HEK293 (cell line): ENCODE data around the gene CH25H.

Experiments used
- GFI1B ChIP-seq: fragments of 450-650 bp; formaldehyde crosslinking; IDR thresholded peaks from 2 replicates; pipeline ENCODE4 v1.5.1; 2016; ENCODE audit warnings: missing biosample characterization, missing genetic modification characterization
- GLI2 ChIP-seq: fragments of 450-650 bp; formaldehyde crosslinking; IDR thresholded peaks from 2 replicates; pipeline ENCODE4; 2017; ENCODE audit warnings: missing biosample characterization, missing genetic modification characterization, low read depth, borderline replicate concordance
- GLIS2 ChIP-seq: fragments of 450-650 bp; formaldehyde crosslinking; IDR thresholded peaks from 2 replicates; pipeline ENCODE4 v1.5.1; 2016; ENCODE audit warnings: missing biosample characterization, missing genetic modification characterization
- RBAK ChIP-seq: fragments of 450-650 bp; formaldehyde crosslinking; IDR thresholded peaks from 2 replicates; pipeline ENCODE4 v1.5.1; 2016; ENCODE audit warnings: missing biosample characterization, missing genetic modification characterization
- SP3 ChIP-seq: fragments of 450-650 bp; formaldehyde crosslinking; IDR thresholded peaks from 2 replicates; pipeline ENCODE4 v1.5.1; 2016; ENCODE audit warnings: missing biosample characterization, missing genetic modification characterization
- TCF7L2 ChIP-seq: IDR thresholded peaks from 2 replicates; pipeline ENCODE4 v1.6.1; 2011; ENCODE audit warnings: low read depth, mild to moderate bottlenecking, inconsistent platforms, low read length, moderate library complexity, borderline replicate concordance
- YY1 ChIP-seq: fragments of 450-650 bp; formaldehyde crosslinking; IDR thresholded peaks from 2 replicates; pipeline ENCODE4 v1.5.1; 2018; ENCODE audit warnings: missing biosample characterization, missing genetic modification characterization
- ZBTB21 ChIP-seq: fragments of 450-650 bp; formaldehyde crosslinking; IDR thresholded peaks from 2 replicates; pipeline ENCODE4 v1.5.1; 2017; ENCODE audit warnings: missing biosample characterization, missing genetic modification characterization
- ZFP37 ChIP-seq: fragments of 450-650 bp; formaldehyde crosslinking; IDR thresholded peaks from 2 replicates; pipeline ENCODE4 v1.5.1; 2016; ENCODE audit warnings: missing biosample characterization, missing genetic modification characterization
- ZNF132 ChIP-seq: fragments of 450-650 bp; formaldehyde crosslinking; IDR thresholded peaks from 2 replicates; pipeline ENCODE4 v1.5.1; 2017; ENCODE audit warnings: missing biosample characterization, missing genetic modification characterization, borderline replicate concordance
- ZNF140 ChIP-seq: fragments of 450-650 bp; formaldehyde crosslinking; IDR thresholded peaks from 2 replicates; pipeline ENCODE4 v1.5.1; 2016; ENCODE audit warnings: missing biosample characterization, missing genetic modification characterization
- ZNF16 ChIP-seq: fragments of 450-650 bp; formaldehyde crosslinking; IDR thresholded peaks from 2 replicates; pipeline ENCODE4 v1.5.1; 2016; ENCODE audit warnings: low read depth, missing biosample characterization, missing genetic modification characterization
- ZNF2 ChIP-seq: fragments of 450-650 bp; formaldehyde crosslinking; IDR thresholded peaks from 2 replicates; pipeline ENCODE4 v1.5.1; 2016; ENCODE audit warnings: missing biosample characterization, missing genetic modification characterization
- ZNF211 ChIP-seq: fragments of 450-650 bp; formaldehyde crosslinking; IDR thresholded peaks from 2 replicates; pipeline ENCODE4 v1.5.1; 2016; ENCODE audit warnings: low read depth, missing biosample characterization, missing genetic modification characterization
- ZNF239 ChIP-seq: fragments of 450-650 bp; formaldehyde crosslinking; IDR thresholded peaks from 2 replicates; pipeline ENCODE4 v1.5.1; 2016; ENCODE audit warnings: missing biosample characterization, missing genetic modification characterization
- ZNF292 ChIP-seq: fragments of 450-650 bp; formaldehyde crosslinking; IDR thresholded peaks from 2 replicates; pipeline ENCODE4 v1.5.1; 2016; ENCODE audit warnings: low read depth, missing biosample characterization, missing genetic modification characterization, borderline replicate concordance
- ZNF302 ChIP-seq: fragments of 450-650 bp; formaldehyde crosslinking; IDR thresholded peaks from 2 replicates; pipeline ENCODE4 v1.5.1; 2016; ENCODE audit warnings: missing biosample characterization, missing genetic modification characterization, low read depth
- ZNF311 ChIP-seq: fragments of 450-650 bp; formaldehyde crosslinking; IDR thresholded peaks from 2 replicates; pipeline ENCODE4 v1.5.1; 2017; ENCODE audit warnings: missing biosample characterization, missing genetic modification characterization, borderline replicate concordance
- ZNF514 ChIP-seq: fragments of 450-650 bp; formaldehyde crosslinking; IDR thresholded peaks from 2 replicates; pipeline ENCODE4 v1.5.1; 2016; ENCODE audit warnings: missing biosample characterization, missing genetic modification characterization
- ZNF521 ChIP-seq: fragments of 450-650 bp; formaldehyde crosslinking; IDR thresholded peaks from 2 replicates; pipeline ENCODE4 v1.5.1; 2017; ENCODE audit warnings: missing biosample characterization, mild to moderate bottlenecking, missing genetic modification characterization
- ZNF548 ChIP-seq: fragments of 450-650 bp; formaldehyde crosslinking; IDR thresholded peaks from 2 replicates; pipeline ENCODE4 v1.5.1; 2016; ENCODE audit warnings: missing biosample characterization, missing genetic modification characterization
- ZNF561 ChIP-seq: fragments of 450-650 bp; IDR thresholded peaks from 2 replicates; pipeline ENCODE4 v1.5.1; 2018; ENCODE audit warnings: missing biosample characterization, missing genetic modification characterization, borderline replicate concordance
- ZNF571 ChIP-seq: fragments of 450-650 bp; formaldehyde crosslinking; IDR thresholded peaks from 2 replicates; pipeline ENCODE4 v1.5.0; 2017; ENCODE audit warnings: missing biosample characterization, missing genetic modification characterization
- ZNF596 ChIP-seq: fragments of 450-650 bp; IDR thresholded peaks from 2 replicates; pipeline ENCODE4 v1.5.0; 2018; ENCODE audit warnings: missing biosample characterization, mild to moderate bottlenecking, missing genetic modification characterization, moderate library complexity
- ZNF624 ChIP-seq: fragments of 450-650 bp; formaldehyde crosslinking; IDR thresholded peaks from 2 replicates; pipeline ENCODE4 v1.5.1; 2017; ENCODE audit warnings: missing biosample characterization, missing genetic modification characterization
- ZNF629 ChIP-seq: fragments of 450-650 bp; formaldehyde crosslinking; IDR thresholded peaks from 2 replicates; pipeline ENCODE4 v1.5.1; 2017; ENCODE audit warnings: missing biosample characterization, missing genetic modification characterization
- ZNF670 ChIP-seq: fragments of 450-650 bp; formaldehyde crosslinking; IDR thresholded peaks from 2 replicates; pipeline ENCODE4 v1.5.1; 2016; ENCODE audit warnings: missing biosample characterization, missing genetic modification characterization, low read depth
- ZNF843 ChIP-seq: fragments of 450-650 bp; formaldehyde crosslinking; IDR thresholded peaks from 2 replicates; pipeline ENCODE4 v1.5.1; 2016; ENCODE audit warnings: missing biosample characterization, missing genetic modification characterization
- ZXDB ChIP-seq: fragments of 450-650 bp; formaldehyde crosslinking; IDR thresholded peaks from 2 replicates; pipeline ENCODE4 v1.5.1; 2016; ENCODE audit warnings: missing biosample characterization, missing genetic modification characterization
- TF ChIP-seq, protein P1 (sequence below): fragments of 450-650 bp; formaldehyde crosslinking; IDR thresholded peaks from 2 replicates; pipeline ENCODE4 v1.5.1; 2016; ENCODE audit warnings: missing biosample characterization, missing genetic modification characterization
- TF ChIP-seq, protein P2 (sequence below): fragments of 450-650 bp; formaldehyde crosslinking; IDR thresholded peaks from 2 replicates; pipeline ENCODE4 v1.5.1; 2016; ENCODE audit warnings: missing biosample characterization, missing genetic modification characterization
- TF ChIP-seq, protein P3 (sequence below): fragments of 450-650 bp; formaldehyde crosslinking; IDR thresholded peaks from 2 replicates; pipeline ENCODE4 v1.5.1; 2016; ENCODE audit warnings: missing biosample characterization, missing genetic modification characterization, low read depth
- TF ChIP-seq, protein P4 (sequence below): fragments of 450-650 bp; formaldehyde crosslinking; IDR thresholded peaks from 2 replicates; pipeline ENCODE4 v1.5.1; 2017; ENCODE audit warnings: missing biosample characterization, missing genetic modification characterization
- TF ChIP-seq, protein P5 (sequence below): fragments of 450-650 bp; formaldehyde crosslinking; IDR thresholded peaks from 2 replicates; pipeline ENCODE4 v1.5.1; 2017; ENCODE audit warnings: missing biosample characterization, mild to moderate bottlenecking, missing genetic modification characterization, moderate library complexity

The CH25H gene

GRCh38 chr10:89251409-89252224 lies 44.5 kb upstream of the CH25H start, which contains the start of gene LIPA (continued):
- no peak for TF ChIP-seq ZNF843 (tag by site-specific recombination)
- no peak for TF ChIP-seq ZNF514 (tag by site-specific recombination)
- TF ChIP-seq, protein P1, sequence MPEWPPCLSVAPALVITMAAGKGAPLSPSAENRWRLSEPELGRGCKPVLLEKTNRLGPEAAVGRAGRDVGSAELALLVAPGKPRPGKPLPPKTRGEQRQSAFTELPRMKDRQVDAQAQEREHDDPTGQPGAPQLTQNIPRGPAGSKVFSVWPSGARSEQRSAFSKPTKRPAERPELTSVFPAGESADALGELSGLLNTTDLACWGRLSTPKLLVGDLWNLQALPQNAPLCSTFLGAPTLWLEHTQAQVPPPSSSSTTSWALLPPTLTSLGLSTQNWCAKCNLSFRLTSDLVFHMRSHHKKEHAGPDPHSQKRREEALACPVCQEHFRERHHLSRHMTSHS (tag by site-specific recombination), result no peak
- TF ChIP-seq ZFP37 (tag by site-specific recombination), result peak; percentile 65; the same call in 1 of the 2 replicates
- TF ChIP-seq, protein P2, sequence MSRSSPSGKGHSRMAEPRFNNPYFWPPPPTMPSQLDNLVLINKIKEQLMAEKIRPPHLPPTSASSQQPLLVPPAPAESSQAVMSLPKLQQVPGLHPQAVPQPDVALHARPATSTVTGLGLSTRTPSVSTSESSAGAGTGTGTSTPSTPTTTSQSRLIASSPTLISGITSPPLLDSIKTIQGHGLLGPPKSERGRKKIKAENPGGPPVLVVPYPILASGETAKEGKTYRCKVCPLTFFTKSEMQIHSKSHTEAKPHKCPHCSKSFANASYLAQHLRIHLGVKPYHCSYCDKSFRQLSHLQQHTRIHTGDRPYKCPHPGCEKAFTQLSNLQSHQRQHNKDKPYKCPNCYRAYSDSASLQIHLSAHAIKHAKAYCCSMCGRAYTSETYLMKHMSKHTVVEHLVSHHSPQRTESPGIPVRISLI, result no peak
- no peak for TF ChIP-seq TCF7L2
- TF ChIP-seq GLI2 (tag by site-specific recombination), result no peak
- no peak for TF ChIP-seq ZNF302 (tag by site-specific recombination)
- TF ChIP-seq ZNF548 (tag by site-specific recombination), result no peak
- TF ChIP-seq ZNF596, result no peak
- peak; percentile 65 for TF ChIP-seq SP3 (tag by site-specific recombination)
- no peak for TF ChIP-seq ZNF311 (tag by site-specific recombination)
- peak; percentile 71 for TF ChIP-seq ZXDB (tag by site-specific recombination)
- no peak for TF ChIP-seq ZNF629 (tag by site-specific recombination)
- no peak for TF ChIP-seq RBAK
- no peak for TF ChIP-seq ZNF16 (tag by site-specific recombination)
- TF ChIP-seq ZNF670 (tag by site-specific recombination), result no peak
- peak; percentile 29; the same call in 1 of the 2 replicates for TF ChIP-seq ZNF2 (tag by site-specific recombination)
- no peak for TF ChIP-seq ZNF239 (tag by site-specific recombination)
- TF ChIP-seq GFI1B (tag by site-specific recombination), result no peak
- no peak for TF ChIP-seq ZNF132 (tag by site-specific recombination)
- peak; percentile 52; the same call in 1 of the 2 replicates for TF ChIP-seq ZNF561 (tag by site-specific recombination)
- TF ChIP-seq, protein P3, sequence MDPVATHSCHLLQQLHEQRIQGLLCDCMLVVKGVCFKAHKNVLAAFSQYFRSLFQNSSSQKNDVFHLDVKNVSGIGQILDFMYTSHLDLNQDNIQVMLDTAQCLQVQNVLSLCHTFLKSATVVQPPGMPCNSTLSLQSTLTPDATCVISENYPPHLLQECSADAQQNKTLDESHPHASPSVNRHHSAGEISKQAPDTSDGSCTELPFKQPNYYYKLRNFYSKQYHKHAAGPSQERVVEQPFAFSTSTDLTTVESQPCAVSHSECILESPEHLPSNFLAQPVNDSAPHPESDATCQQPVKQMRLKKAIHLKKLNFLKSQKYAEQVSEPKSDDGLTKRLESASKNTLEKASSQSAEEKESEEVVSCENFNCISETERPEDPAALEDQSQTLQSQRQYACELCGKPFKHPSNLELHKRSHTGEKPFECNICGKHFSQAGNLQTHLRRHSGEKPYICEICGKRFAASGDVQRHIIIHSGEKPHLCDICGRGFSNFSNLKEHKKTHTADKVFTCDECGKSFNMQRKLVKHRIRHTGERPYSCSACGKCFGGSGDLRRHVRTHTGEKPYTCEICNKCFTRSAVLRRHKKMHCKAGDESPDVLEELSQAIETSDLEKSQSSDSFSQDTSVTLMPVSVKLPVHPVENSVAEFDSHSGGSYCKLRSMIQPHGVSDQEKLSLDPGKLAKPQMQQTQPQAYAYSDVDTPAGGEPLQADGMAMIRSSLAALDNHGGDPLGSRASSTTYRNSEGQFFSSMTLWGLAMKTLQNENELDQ, result no peak
- TF ChIP-seq ZNF140, result no peak
- TF ChIP-seq ZBTB21 (tag by site-specific recombination), result no peak
- TF ChIP-seq ZNF624 (tag by site-specific recombination), result no peak
- no peak for TF ChIP-seq ZNF211
- TF ChIP-seq GLIS2 (tag by site-specific recombination), result peak; percentile 98
- TF ChIP-seq ZNF571, result no peak
- TF ChIP-seq, protein P4, sequence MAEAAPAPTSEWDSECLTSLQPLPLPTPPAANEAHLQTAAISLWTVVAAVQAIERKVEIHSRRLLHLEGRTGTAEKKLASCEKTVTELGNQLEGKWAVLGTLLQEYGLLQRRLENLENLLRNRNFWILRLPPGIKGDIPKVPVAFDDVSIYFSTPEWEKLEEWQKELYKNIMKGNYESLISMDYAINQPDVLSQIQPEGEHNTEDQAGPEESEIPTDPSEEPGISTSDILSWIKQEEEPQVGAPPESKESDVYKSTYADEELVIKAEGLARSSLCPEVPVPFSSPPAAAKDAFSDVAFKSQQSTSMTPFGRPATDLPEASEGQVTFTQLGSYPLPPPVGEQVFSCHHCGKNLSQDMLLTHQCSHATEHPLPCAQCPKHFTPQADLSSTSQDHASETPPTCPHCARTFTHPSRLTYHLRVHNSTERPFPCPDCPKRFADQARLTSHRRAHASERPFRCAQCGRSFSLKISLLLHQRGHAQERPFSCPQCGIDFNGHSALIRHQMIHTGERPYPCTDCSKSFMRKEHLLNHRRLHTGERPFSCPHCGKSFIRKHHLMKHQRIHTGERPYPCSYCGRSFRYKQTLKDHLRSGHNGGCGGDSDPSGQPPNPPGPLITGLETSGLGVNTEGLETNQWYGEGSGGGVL, result no peak
- TF ChIP-seq ZNF521, result no peak
- TF ChIP-seq, protein P5, sequence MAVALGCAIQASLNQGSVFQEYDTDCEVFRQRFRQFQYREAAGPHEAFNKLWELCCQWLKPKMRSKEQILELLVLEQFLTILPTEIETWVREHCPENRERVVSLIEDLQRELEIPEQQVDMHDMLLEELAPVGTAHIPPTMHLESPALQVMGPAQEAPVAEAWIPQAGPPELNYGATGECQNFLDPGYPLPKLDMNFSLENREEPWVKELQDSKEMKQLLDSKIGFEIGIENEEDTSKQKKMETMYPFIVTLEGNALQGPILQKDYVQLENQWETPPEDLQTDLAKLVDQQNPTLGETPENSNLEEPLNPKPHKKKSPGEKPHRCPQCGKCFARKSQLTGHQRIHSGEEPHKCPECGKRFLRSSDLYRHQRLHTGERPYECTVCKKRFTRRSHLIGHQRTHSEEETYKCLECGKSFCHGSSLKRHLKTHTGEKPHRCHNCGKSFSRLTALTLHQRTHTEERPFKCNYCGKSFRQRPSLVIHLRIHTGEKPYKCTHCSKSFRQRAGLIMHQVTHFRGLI, result no peak
- no peak for TF ChIP-seq ZNF292 (tag by site-specific recombination)
- no peak for TF ChIP-seq YY1 (tag by site-specific recombination)
